ENCODE measurements around the gene CTCF. TPM values are rescaled to one million over a fixed set of nuclear protein-coding genes. Genes with fewer than 3 reads are reported as not detected.

CTCF gene
- total and polyA plus RNA-seq, 10 of the 15 experiments (the other 5 are each of a cell fraction or from before 2014, with no cell fraction given), result 9.1 to 55.0 (median 41.8) TPM

- in situ Hi-C loops (cut with MboI) (no loop called here), intact Hi-C loops (cut with micrococcal nuclease; ENCODE audit: unreplicated experiment) (no loop called here)
- 88% methylated on average over 8 of the region's 8 CpGs for WGBS (ENCODE audit: insufficient coverage, insufficient replicate concordance, low lambda C conversion rate, missing lambda C conversion rate)
- Histone ChIP-seq H3K4me3 (no peak overlapping the region), H3K9ac (ENCODE audit: control insufficient read depth, insufficient read depth, low read length) (no peak overlapping the region), H3K4me2 (ENCODE audit: control insufficient read depth, insufficient read depth) (no peak overlapping the region), H4K20me1 (ENCODE audit: control insufficient read depth, insufficient read depth) (no peaks in the 10 kb centered on the region), H3K9me3 (replicated peaks; ENCODE audit: control insufficient read depth, insufficient read depth, low read length) (no peaks in the 10 kb centered on the region), H3K4me1 (ENCODE audit: control insufficient read depth, insufficient read depth, low read length) (peaks cover 7% of the 10 kb centered on the region; the same call in 1 of the 2 replicates), H3K27me3 (replicated peaks in 1 of 2; ENCODE audit: control insufficient read depth in 2 of 2, insufficient read depth in 2 of 2, low read length in 1 of 2) (no peaks in the 10 kb centered on the region), H3K79me2 (ENCODE audit: control insufficient read depth, insufficient read depth, low read length) (peaks cover 11% of the 10 kb centered on the region), H3K36me3 (ENCODE audit: control insufficient read depth in 2 of 2, insufficient read depth in 2 of 2, low read length in 1 of 2) (peaks cover 0 to 3% of the 10 kb centered on the region in 2 experiments; a peak in 3 of 4 replicates), H3K27ac (ENCODE audit: control insufficient read depth, insufficient read depth) (no peak overlapping the region), H2AFZ (ENCODE audit: control insufficient read depth, low read depth, low read length) (no peak overlapping the region)
- no peak for TF ChIP-seq CEBPB (IDR thresholded peaks at IDR 0.05; ENCODE audit: borderline replicate concordance in 1 of 2, low read depth in 2 of 2, low read length in 2 of 2)
- TF ChIP-seq ASH2L (IDR thresholded peaks at IDR 0.05; ENCODE audit: borderline replicate concordance, low read depth), result no peak
- TF ChIP-seq PKNOX1 (IDR thresholded peaks at IDR 0.05), result no peak
- TF ChIP-seq RB1 (IDR thresholded peaks at IDR 0.05; ENCODE audit: borderline replicate concordance), result no peak
- no peak for TF ChIP-seq ETV6 (conservative IDR thresholded peaks at IDR 0.05 in 1 of 2, IDR thresholded peaks at IDR 0.05 in 1 of 2; ENCODE audit: borderline replicate concordance in 1 of 2, low read depth in 1 of 2)
- TF ChIP-seq CEBPZ (IDR thresholded peaks at IDR 0.05; ENCODE audit: low read depth, low read length), result no peak
- TF ChIP-seq CHD2 (IDR thresholded peaks at IDR 0.05; ENCODE audit: borderline replicate concordance, low read depth, low read length), result no peak
- CTCF ChIA-PET, result interaction anchor here (0.5 to 1.0 kb wide), 2 partner anchors 17 to 117 kb away, joined by 3 to 4 read pairs; no protein-coding TSS in a partner anchor
- RAD21 ChIA-PET (ENCODE audit: unreplicated experiment), result no interaction called here
- no peak for FAIRE-seq
- no peak for DNase-seq (ENCODE audit: low read depth, low spot score)
- POLR2A ChIA-PET, result no interaction called here
- no TSS peak for BruUV-seq (replicated peaks)
- ATAC-seq, result no peak
- SMC1A ChIA-PET (ENCODE audit: uncharacterized antibody, unreplicated experiment), result no interaction called here
Observed at GRCh38 chr16:67650023-67650422, 87.7 kb downstream of the CTCF start.
